Neural progenitor cell (in vitro differentiated cells): ENCODE results near the gene MINDY4.

ENCODE experiments used
- EZH2 ChIP-seq: fragments of 200-600 bp; sonication (generic); IDR thresholded peaks from 2 replicates; pipeline ENCODE4 v1.6.1; 2017; ENCODE audit warnings: antibody characterized with exemption, mild to moderate bottlenecking, moderate library complexity
- EZH2phosphoT487 ChIP-seq: fragments of 200-600 bp; sonication (generic); IDR thresholded peaks from 2 replicates; pipeline ENCODE4 v1.6.1; 2017; ENCODE audit warnings: antibody characterized with exemption
- TF ChIP-seq, protein P1 (sequence below): fragments of 200-600 bp; sonication (generic); IDR thresholded peaks from 2 replicates; pipeline ENCODE4 v1.5.1; 2017; ENCODE audit warnings: antibody characterized with exemption, mild to moderate bottlenecking

GRCh38 chr7:30726296-30727006, 44.8 kb upstream of the MINDY4 start:
- no peak for TF ChIP-seq EZH2phosphoT487
- TF ChIP-seq, protein P1, sequence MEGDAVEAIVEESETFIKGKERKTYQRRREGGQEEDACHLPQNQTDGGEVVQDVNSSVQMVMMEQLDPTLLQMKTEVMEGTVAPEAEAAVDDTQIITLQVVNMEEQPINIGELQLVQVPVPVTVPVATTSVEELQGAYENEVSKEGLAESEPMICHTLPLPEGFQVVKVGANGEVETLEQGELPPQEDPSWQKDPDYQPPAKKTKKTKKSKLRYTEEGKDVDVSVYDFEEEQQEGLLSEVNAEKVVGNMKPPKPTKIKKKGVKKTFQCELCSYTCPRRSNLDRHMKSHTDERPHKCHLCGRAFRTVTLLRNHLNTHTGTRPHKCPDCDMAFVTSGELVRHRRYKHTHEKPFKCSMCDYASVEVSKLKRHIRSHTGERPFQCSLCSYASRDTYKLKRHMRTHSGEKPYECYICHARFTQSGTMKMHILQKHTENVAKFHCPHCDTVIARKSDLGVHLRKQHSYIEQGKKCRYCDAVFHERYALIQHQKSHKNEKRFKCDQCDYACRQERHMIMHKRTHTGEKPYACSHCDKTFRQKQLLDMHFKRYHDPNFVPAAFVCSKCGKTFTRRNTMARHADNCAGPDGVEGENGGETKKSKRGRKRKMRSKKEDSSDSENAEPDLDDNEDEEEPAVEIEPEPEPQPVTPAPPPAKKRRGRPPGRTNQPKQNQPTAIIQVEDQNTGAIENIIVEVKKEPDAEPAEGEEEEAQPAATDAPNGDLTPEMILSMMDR: no peak
- TF ChIP-seq EZH2: no peak
